Cardiac muscle cell (in vitro differentiated cells and primary cell): Measurements from ENCODE around the gene EIF4E3. TPM values are rescaled to one million over a fixed set of nuclear protein-coding genes. Genes with fewer than 3 reads are reported as not detected.

Experiments used
- DNase-seq, 2 donors: peaks; one replicate each; pipeline versions ENCODE4 v3.0.0 to v3.0.0-alpha.2; 2010 to 2017; ENCODE audit warnings: low read depth in 1 of 2, low spot score in 1 of 2
- H3K27ac ChIP-seq: fragments of 200-600 bp; sonication (generic); 2 replicates; pipeline ENCODE4 v1.5.1; 2016
- H3K27me3 ChIP-seq: fragments of 200-600 bp; sonication (generic); 2 replicates; pipeline ENCODE4 v1.6.0; 2016; ENCODE audit warnings: control low read depth
- H3K36me3 ChIP-seq: fragments of 200-600 bp; sonication (generic); 2 replicates; pipeline ENCODE4 v1.5.1; 2016; ENCODE audit warnings: control low read depth
- H3K4me1 ChIP-seq: fragments of 200-600 bp; sonication (generic); 2 replicates; pipeline ENCODE4 v1.8.1; 2017; ENCODE audit warnings: low read depth, mild to moderate bottlenecking, mixed run types
- H3K4me3 ChIP-seq: fragments of 200-600 bp; sonication (generic); 2 replicates; pipeline ENCODE4 v1.5.1; 2016; ENCODE audit warnings: mild to moderate bottlenecking
- H3K9me3 ChIP-seq: fragments of 200-600 bp; sonication (generic); 2 replicates; pipeline ENCODE4 v1.5.1; 2017; ENCODE audit warnings: low read depth, mild to moderate bottlenecking, control low read depth
- CTCF ChIP-seq: IDR thresholded peaks from 2 replicates; pipeline ENCODE4 v1.5.1; 2012; ENCODE audit warnings: low read depth, mild to moderate bottlenecking, low read length
- polyA plus RNA-seq: library from polyadenylated mRNA; unstranded; fragments of >200 nt; fragmentation: Nextera tagmentation; extraction: Ambion mirVana; gene quantifications from 2 replicates; pipeline ENCODE4 v1.2.1, GENCODE V29; 2016
- total RNA-seq: library from RNA; depleted of rRNA; stranded (reverse); fragments of >200 nt; gene quantifications from 2 replicates; pipeline ENCODE4 v1.2.3, GENCODE V29; 2016

Gene EIF4E3
- total and polyA plus RNA-seq, 2 experiments from 2014 or later = 4.3 to 10.5 TPM

- no peak for TF ChIP-seq CTCF
- no peaks in the 10 kb centered on the region for H3K36me3 ChIP-seq
- H3K27ac ChIP-seq = no peak overlapping the region
- H3K4me3 ChIP-seq = no peak overlapping the region
- no peaks in the 10 kb centered on the region for H3K4me1 ChIP-seq
- no peak for DNase-seq
- no peaks in the 10 kb centered on the region for H3K27me3 ChIP-seq
- H3K9me3 ChIP-seq = no peaks in the 10 kb centered on the region
Observed at GRCh38 chr3:71671216-71671845, 53.9 kb downstream of the EIF4E3 start.

- no peak overlapping the region for H3K4me3 ChIP-seq
- TF ChIP-seq CTCF = no peak
- no peaks in the 10 kb centered on the region for H3K4me1 ChIP-seq
- DNase-seq = no peak
- H3K9me3 ChIP-seq = no peaks in the 10 kb centered on the region
- H3K36me3 ChIP-seq = no peaks in the 10 kb centered on the region
- no peaks in the 10 kb centered on the region for H3K27me3 ChIP-seq
- H3K27ac ChIP-seq = no peak overlapping the region
Observed at GRCh38 chr3:71662568-71662967, 62.6 kb downstream of the EIF4E3 start.

GRCh38 chr3:71662056-71662455 is 63.1 kb downstream of the EIF4E3 start:
- no peak for DNase-seq
- H3K27ac ChIP-seq = no peak overlapping the region

GRCh38 chr3:71659864-71660591 is 65.2 kb downstream of the EIF4E3 start:
- Histone ChIP-seq H3K36me3 (no peaks in the 10 kb centered on the region), H3K27ac (no peak overlapping the region), H3K4me3 (no peak overlapping the region), H3K9me3 (no peaks in the 10 kb centered on the region), H3K27me3 (no peaks in the 10 kb centered on the region), H3K4me1 (no peaks in the 10 kb centered on the region)
- no peak for DNase-seq
- no peak for TF ChIP-seq CTCF

More at GRCh38 chr3:71662056-71662455, 63.1 kb downstream of the EIF4E3 start:
- no peaks in the 10 kb centered on the region for H3K4me1 ChIP-seq
- H3K36me3 ChIP-seq = no peaks in the 10 kb centered on the region
- no peak overlapping the region for H3K4me3 ChIP-seq
- H3K9me3 ChIP-seq = no peaks in the 10 kb centered on the region
- no peaks in the 10 kb centered on the region for H3K27me3 ChIP-seq
- TF ChIP-seq CTCF = no peak

- no peaks in the 10 kb centered on the region for H3K27me3 ChIP-seq
- no peak overlapping the region for H3K4me3 ChIP-seq
- peak in 1 of 2 donors; percentile 69 for DNase-seq
- H3K27ac ChIP-seq = no peak overlapping the region
- H3K9me3 ChIP-seq = no peaks in the 10 kb centered on the region
- no peak for TF ChIP-seq CTCF
- no peaks in the 10 kb centered on the region for H3K36me3 ChIP-seq
- H3K4me1 ChIP-seq = no peaks in the 10 kb centered on the region
Observed at GRCh38 chr3:71657831-71658530, 67.2 kb downstream of the EIF4E3 start.
